Right forelimb (tissue), 1 donor: ENCODE data around the gene ANXA4.
"Not testable (repeated sequence)": the region's sequence is repeated elsewhere in the genome, so short reads cannot be mapped to it uniquely, and the experiment has no call there.

ENCODE experiments used
- DNase-seq: peaks from one replicate; pipeline ENCODE4 v3.0.0-alpha.2; 2018

The ANXA4 gene

GRCh38 chr2:69811591-69811990, 69.7 kb downstream of the ANXA4 start:
- DNase-seq = no peak

- no peak for DNase-seq
These were observed 73.8 kb downstream of the ANXA4 start for GRCh38 chr2:69815717-69816116.

GRCh38 chr2:69816923-69817542, 75.1 kb downstream of the ANXA4 start:
- peak; percentile 77 for DNase-seq

- no peak for DNase-seq
These were observed 76.0 kb downstream of the ANXA4 start for GRCh38 chr2:69817729-69818501.

GRCh38 chr2:69827796-69828540, 86.0 kb downstream of the ANXA4 start:
- no peak for DNase-seq

GRCh38 chr2:69828938-69829255, 87.0 kb downstream of the ANXA4 start:
- no peak for DNase-seq

- DNase-seq = peak; percentile 98
These were observed 87.5 kb downstream of the ANXA4 start, which contains the start of gene GMCL1 for GRCh38 chr2:69829256-69830044. Gene GMCL1 (plus strand): TSS chr2:69829660. CDS start chr2:69829893, 233 bp downstream.

- no peak for DNase-seq
These were observed 88.3 kb downstream of the ANXA4 start for GRCh38 chr2:69830045-69830905.

- not testable (repeated sequence) for DNase-seq
These were observed 88.9 kb downstream of the ANXA4 start for GRCh38 chr2:69830906-69831241.

GRCh38 chr2:69831354-69831905, 89.5 kb downstream of the ANXA4 start:
- DNase-seq = no peak

GRCh38 chr2:69833752-69834151, 91.8 kb downstream of the ANXA4 start:
- DNase-seq = no peak

- DNase-seq = no peak
These were observed 93.7 kb downstream of the ANXA4 start for GRCh38 chr2:69835666-69836065.

- no peak for DNase-seq
These were observed 94.4 kb downstream of the ANXA4 start for GRCh38 chr2:69836316-69836715.

GRCh38 chr2:69837533-69837932, 95.6 kb downstream of the ANXA4 start:
- no peak for DNase-seq

GRCh38 chr2:69843993-69844392, 102.1 kb downstream of the ANXA4 start:
- no peak for DNase-seq

- no peak for DNase-seq
These were observed 102.6 kb downstream of the ANXA4 start for GRCh38 chr2:69844560-69844959.

GRCh38 chr2:69846182-69847067, 104.5 kb downstream of the ANXA4 start:
- no peak for DNase-seq

- DNase-seq = no peak
These were observed 105.3 kb downstream of the ANXA4 start for GRCh38 chr2:69847068-69847828.

- no peak for DNase-seq
These were observed 106.4 kb downstream of the ANXA4 start for GRCh38 chr2:69848186-69848790.

GRCh38 chr2:69858261-69858660, 116.3 kb downstream of the ANXA4 start:
- DNase-seq = no peak
